A673 (cell line): ENCODE results near the gene ELAPOR1.

ENCODE experiments used
- EZH2 ChIP-seq: fragments of 200-600 bp; sonication (generic); IDR thresholded peaks from 2 replicates; pipeline ENCODE4 v1.6.1; 2017; ENCODE audit warnings: borderline replicate concordance, low read depth, mild to moderate bottlenecking, mixed read lengths, antibody characterized with exemption, low read length; ENCODE audit not compliant: poor library complexity, severe bottlenecking
- TF ChIP-seq, protein P1 (sequence below): fragments of 300-800, 200-600 bp; sonication (generic); conservative IDR thresholded peaks from 2 replicates; pipeline ENCODE4 v1.5.1; 2017; ENCODE audit warnings: low read depth, mild to moderate bottlenecking, antibody characterized with exemption, low read length, moderate library complexity, mixed read lengths

DNA sequence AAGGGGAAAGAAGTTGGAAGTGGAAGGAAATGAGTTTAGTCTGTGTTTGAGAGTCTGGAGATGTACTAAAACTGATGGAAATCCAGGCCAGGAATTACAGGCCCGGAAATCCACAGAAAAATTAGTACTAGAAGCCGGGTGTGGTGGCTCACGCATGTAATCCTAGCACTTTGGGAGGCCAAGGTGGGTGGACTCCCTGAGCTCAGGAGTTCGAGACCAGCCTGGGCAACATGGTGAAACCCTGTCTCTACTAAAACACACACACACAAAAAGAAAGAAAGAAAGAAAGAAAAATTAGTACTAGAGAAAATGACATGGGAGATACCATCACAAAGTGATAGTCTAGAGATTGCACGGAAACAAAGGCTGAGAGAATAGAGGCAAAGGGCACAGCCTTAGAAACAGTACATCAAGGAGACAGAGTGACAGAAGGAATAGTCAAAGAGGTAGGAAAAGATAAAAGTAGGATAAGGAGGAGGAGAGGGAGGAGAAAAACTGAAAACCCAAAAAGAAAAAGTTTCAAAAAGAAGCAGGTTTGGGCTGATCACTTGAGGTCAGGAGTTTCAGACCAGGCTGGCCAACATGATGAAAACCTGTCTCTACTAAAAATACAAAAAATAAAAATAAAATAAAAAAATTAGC lies 33.4 kb upstream of the ELAPOR1 start:
- TF ChIP-seq EZH2: no peak
- TF ChIP-seq, protein P1, sequence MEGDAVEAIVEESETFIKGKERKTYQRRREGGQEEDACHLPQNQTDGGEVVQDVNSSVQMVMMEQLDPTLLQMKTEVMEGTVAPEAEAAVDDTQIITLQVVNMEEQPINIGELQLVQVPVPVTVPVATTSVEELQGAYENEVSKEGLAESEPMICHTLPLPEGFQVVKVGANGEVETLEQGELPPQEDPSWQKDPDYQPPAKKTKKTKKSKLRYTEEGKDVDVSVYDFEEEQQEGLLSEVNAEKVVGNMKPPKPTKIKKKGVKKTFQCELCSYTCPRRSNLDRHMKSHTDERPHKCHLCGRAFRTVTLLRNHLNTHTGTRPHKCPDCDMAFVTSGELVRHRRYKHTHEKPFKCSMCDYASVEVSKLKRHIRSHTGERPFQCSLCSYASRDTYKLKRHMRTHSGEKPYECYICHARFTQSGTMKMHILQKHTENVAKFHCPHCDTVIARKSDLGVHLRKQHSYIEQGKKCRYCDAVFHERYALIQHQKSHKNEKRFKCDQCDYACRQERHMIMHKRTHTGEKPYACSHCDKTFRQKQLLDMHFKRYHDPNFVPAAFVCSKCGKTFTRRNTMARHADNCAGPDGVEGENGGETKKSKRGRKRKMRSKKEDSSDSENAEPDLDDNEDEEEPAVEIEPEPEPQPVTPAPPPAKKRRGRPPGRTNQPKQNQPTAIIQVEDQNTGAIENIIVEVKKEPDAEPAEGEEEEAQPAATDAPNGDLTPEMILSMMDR: no peak
